IPS-NIHi7 (cell line): ENCODE data around the gene TMEM59L.

Source experiments
- DNase-seq: peaks from one replicate; pipeline ENCODE4 v3.0.0; 2012; ENCODE audit warnings: mixed read lengths; ENCODE audit errors: extremely low spot score

TMEM59L gene

DNA sequence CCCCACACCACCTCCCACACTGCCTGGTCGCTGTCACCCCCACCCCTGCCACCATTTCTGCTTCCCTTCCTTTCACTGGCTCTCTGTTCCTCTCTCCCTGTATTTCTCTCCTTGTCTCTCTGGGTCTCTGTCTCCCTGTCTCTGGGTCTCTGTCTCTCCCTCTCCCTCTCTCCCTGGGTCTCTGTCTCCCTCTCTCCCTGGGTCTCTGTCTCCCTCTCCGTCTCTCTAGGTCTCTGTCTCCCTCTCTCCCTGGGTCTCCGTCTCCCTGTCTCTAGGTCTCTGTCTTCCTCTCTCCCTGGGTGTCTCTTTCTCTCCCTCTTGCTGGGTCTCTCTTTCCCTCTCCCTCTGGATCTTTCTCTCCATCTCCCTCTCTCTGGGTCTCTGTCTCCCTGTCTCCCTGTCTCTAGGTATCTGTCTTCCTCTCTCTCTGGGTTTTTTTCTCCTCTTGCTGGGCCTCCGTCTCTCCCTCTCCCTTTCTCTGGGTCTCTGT, 45.7 kb downstream of the TMEM59L start:
- DNase-seq = no peak

DNA sequence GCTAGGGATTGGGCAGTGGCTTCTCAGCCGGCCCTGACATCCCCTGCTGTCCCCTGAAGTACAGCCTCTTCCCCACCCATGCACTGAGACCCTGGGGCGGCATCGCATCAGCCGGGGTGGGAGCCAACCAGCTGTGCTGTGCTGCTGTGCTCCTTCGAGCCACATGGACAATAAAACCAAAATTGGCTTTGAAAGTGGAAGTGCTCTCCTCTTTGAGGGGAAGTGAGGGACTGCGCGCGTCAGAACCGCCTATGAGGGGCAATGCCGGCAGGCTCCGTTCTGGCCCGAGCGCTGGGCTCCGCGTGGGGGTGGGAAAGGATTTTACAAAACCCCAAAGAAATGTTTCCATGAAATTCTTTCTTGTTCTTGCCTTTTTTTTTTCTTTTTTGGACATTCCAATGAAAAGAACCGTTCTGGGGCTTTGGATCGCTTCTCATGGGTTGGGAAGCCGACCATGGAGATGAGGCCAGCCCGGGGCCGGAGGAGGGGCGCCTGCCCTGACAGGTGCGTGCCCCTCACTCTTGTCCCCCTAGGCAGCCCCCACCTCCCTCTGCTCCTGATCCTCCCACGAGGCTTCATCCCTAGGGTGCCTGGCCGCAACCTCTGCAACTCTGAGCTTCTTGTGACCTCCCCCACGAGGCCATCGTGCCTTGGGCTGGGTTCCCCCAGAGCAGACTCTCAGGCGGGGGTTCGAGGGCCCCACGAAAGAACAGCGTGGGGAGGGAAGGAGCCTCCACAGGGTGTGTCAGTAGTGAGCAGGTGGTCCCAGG, 46.8 kb downstream of the TMEM59L start:
- no peak for DNase-seq

DNA sequence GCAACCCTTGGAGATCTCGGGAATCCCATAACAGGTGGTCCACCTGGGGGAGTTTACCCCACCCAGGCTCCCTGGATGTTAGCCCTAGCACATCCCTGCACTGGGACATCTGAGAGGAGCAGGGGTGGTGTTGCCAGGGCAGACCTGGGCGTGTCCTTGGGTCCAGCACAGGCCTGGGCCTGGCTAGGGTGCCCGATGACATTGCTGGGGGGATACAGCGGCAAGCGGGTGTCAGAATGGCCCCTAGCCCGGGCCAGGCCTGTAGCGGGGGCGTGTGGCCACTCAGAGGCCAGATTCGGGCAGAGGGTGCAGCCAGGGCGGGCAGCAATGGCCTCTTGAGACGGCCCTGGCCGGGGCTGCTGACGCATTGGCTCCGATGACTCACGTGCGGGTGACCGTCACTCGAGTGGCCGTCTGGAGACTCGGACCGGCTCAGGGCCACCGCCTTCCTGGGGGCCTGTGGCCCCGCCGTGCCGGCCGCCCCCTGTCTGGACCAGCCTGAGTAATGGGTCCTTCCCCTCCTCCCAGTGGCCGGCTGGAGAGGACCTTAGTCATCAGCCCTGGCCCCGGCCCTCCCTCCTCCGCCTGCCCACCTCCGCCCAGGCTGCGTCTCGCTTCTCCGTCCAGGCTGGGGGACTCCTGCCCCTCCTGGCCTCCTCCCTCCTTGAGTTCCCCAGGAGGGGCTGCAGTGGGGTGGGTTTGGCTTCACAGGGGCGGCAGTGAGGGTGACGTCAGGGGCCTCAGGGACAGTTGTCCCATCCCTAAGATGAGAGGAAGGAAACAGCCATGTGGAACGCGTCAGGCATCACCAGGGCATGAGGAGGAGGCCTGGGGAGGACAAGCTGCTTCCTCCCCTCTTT, 47.6 kb downstream of the TMEM59L start:
- no peak for DNase-seq

DNA sequence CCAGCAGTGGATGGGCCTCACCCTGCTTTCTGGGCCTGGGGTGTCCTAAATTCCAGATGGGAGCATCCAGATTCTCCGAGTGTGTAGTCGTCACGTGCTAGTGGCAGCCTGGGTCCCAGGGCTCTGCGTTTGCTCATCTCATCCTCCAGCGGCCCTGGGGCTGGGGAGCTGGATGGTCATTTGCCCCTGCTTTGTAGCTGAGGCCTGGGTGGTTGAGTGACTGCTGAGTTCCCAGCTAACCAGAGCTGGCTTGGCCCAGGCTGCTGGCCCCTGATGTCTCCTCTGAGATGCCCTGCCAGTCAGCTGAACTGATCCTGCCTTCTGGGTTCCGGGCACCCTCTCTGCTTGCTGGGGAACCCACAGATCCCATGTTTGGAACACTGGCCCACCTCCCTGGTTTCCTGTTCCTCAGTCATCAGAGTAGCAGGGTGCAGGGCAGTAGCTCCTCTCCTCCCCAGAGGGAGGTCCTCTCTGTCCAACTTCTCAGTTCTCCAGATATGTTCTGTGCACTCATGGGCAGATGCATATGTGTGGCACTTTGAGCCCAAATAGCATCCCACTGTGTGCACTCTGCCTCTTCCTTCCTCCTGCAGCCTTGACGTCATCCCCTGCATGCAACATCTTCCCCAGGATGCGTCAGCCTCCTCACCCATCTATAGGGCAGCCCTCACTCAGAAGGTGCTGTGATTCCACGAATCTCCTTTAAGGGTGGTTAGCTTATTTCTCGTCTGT, 48.4 kb downstream of the TMEM59L start:
- DNase-seq = no peak

DNA sequence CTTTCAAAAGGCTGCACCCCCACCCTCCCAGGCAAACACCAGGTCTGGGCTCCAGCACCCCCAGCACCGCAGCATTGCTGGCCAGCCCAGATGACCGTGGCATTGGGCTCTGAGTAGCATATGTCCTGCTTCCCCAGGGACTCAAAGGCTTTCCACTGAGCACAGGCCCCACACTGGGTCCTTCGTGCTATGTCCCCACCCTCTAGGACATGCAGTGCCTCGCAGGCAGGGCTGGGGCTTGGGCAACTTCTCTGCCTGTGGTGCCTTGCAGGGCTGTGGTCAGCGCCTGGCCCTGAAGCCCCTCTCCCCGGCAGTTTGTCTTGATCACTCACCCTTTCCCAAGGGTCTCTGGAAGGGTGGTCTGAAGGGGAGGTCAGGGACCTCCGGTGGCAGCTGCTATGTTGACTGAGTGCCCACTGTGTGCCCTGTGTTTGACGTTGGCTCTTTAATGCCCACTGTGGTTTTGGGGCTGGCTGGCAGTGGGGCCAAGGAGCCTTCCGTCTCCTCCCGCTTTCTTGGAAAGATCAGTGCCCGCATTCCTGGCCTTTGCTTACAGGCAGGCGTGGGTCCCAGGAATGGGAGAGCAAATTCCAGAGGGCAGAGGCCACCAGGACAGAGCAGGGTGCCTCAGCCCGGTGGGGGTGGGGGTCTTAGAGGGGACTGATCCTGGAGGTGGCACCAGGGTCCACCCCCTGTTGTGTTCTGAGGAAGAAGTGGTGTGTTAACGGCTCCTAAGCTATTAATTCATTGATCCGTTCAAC, 50.5 kb downstream of the TMEM59L start:
- DNase-seq = no peak

DNA sequence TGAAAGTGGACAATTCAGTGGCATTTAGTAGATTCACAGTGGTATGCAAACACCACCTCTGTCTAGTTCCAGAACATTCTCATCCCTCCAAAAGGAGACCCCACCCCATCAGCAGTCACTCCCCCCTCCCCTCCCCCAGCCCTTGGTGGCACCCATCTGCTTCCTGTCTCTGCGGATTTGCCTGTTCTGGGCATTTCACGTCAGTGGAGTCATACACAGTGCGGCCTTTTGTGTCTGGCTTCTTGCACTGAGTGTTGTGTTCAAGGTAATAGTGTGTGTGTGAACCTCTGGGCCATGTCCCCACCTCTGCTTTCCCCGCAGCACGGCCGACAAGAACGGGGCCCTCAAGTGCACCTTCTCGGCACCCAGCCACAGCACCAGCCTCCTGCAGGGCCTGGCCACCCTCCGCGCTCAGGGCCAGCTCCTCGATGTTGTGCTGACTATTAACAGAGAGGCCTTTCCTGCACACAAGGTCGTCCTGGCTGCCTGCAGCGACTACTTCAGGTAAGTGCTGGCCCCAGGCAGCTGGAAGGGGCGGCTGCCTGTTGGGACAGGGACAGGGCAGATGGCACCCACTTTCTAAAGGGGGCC, 51.4 kb downstream of the TMEM59L start:
- DNase-seq = no peak

DNA sequence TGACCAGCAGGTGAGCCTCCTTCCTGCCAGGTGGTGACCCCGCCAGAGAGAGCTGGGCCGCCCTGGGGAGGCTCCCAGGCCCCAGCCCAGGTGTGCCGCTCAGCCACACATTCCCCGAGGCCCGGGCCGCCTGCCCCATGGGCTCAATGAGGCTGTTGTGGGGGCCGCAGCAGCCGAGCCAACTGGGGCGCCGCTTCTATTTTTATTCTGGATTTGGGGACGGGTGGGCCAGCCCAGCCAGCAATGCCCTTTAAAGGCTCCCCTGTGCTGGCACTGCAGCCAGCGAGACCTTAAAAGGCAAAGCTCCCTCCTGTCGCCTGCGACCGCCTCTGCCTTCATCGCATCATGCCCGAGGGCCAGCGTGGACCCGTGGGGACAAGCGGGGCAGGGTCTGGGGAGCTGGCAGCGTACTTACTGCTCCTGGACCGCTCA, 53.1 kb downstream of the TMEM59L start:
- DNase-seq = no peak

DNA sequence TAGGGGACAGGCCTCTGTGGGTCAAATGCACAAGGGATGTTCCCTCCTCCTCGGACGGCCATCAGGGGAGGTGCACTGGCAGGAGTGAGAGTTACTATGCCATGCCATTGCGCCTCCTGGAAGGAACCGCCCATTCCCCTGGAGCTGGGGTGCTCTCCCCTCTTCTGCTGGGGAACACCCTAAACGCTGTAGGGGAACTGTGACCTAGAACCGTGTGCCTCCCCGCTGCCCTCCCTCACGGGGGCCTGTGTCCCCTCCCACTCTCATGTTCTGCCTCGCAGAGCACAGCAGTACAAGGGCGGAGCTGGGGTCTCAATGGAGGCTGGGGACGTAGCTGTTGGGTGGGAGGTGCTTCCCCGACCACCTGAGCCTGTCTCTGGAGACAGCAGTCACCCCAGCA, 53.6 kb downstream of the TMEM59L start:
- DNase-seq = no peak

DNA sequence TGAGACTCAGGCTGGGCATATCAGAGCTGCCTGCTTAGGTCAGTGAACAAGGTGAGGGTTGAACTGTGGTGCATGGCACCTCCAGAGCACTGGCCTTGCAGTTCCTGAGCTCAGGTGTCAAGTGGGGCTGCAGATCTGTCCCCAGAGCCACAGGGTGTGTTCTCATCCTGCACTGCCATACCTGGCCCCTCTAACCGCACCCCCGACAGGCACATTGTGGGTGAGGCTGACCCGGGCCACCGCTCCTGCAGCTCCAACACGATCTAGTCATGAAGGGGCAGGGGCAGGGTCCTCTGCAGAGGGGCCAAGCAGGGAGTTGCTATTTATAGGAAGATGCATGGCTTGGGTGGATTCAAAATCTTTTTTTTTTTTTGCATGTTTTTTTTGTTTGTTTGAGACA, 54.1 kb downstream of the TMEM59L start:
- DNase-seq = no peak

DNA sequence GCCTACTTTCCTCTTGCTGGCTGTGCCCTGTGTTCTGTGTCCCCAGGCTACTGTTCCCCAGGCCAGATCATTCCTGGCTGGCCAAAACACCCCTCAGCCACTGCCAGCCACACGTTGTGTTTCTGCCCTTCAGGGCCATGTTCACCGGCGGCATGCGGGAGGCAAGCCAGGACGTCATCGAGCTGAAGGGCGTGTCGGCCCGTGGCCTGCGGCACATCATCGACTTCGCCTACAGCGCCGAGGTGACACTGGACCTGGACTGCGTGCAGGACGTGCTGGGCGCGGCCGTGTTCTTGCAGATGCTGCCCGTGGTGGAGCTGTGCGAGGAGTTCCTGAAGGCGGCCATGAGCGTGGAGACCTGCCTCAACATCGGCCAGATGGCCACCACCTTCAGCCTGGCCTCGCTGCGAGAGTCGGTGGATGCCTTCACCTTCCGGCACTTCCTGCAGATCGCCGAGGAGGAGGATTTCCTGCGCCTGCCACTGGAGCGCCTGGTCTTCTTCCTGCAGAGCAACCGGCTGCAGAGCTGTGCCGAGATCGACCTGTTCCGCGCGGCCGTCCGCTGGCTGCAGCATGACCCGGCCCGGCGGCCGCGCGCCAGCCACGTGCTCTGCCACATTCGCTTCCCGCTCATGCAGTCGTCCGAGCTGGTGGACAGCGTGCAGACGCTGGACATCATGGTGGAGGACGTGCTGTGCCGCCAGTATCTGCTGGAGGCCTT, 55.0 kb downstream of the TMEM59L start:
- DNase-seq = no peak

DNA sequence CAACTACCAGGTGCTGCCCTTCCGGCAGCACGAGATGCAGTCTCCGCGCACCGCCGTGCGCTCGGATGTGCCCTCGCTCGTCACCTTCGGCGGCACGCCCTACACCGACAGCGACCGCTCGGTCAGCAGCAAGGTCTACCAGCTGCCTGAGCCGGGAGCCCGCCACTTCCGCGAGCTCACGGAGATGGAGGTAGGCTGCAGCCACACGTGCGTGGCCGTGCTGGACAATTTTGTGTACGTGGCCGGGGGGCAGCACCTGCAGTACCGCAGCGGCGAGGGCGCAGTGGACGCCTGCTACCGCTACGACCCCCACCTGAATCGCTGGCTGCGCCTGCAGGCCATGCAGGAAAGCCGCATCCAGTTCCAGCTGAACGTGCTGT, 55.6 kb downstream of the TMEM59L start:
- no peak for DNase-seq

DNA sequence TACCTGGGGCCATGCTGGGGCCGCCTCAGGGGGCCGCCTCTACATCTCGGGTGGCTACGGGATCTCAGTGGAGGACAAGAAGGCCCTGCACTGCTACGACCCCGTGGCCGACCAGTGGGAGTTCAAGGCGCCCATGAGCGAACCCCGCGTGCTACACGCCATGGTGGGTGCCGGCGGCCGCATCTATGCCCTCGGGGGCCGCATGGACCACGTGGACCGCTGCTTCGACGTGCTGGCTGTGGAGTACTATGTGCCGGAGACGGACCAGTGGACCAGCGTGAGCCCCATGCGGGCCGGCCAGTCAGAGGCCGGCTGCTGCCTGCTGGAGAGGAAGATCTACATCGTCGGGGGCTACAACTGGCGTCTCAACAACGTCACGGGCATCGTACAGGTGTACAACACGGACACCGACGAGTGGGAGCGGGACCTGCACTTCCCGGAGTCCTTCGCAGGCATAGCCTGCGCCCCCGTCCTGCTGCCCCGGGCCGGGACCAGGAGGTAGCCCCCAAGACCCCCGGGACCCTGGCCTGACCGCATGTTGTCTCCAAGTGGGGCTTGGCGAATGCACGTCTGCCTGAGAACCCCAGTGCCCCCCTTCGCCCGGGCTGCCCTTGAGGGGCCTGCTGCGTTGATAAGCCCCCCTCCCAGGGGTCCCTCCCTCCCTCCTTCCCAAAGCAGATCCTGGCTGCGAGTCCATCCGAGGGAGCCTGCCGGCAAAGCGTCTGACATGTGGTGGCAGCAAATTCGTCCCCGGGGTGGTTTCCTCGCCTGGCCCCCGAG, 56.3 kb downstream of the TMEM59L start:
- DNase-seq = no peak

DNA sequence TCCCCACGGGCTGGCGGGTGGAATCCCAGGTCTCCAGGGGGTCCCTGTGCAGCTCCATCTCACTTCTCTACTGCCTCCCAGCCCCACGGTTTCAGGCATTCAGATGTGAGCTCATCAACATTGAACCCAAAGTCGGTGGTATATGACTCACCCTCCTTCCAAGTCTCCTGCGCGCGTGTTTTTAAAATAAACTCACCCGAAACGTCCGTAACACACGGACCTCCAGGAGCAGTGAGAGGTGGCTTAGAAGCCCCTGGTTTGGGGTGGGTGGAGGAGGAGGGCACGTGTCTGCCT, 56.8 kb downstream of the TMEM59L start:
- no peak for DNase-seq

DNA sequence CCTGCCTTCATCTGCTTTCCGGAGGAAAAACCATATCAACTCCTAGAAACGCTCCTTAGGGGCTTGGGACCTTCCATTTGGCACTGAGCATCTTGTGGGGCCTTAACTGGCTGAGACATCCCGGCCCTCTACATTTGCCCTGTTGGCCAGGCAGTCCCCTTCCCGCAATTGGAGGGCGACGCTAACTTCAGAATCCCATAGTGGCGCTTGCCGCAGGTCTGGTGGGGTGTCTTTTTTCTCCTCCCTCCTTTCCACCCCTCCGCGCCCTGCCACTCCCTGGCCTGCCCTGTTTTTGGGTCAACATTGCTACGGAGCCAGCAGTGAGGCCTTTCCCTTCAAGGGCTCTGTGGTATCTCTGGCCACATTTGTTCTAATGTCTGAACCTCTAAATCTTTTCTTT, 57.2 kb downstream of the TMEM59L start:
- DNase-seq = no peak

DNA sequence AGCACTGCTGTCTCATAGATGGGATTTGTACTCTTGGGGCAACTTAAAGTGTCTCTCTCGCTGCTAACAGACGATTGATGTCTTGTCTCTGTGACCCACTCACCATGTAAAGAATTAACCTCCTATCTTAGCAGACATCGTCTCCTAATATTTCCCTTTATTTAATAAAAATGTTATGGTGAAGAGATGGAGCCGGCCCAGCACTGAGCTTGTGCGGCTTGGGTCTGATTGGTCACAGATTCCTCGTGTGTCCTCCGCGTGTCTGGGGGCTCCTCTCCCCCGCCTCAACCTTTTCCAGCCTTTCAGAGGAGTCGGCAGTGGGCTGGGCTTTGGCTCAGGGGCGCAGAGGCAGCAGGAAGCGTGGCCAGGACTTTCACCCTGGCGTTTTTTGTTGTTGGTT, 57.6 kb downstream of the TMEM59L start:
- DNase-seq = no peak
